Measurements from ENCODE around the gene PERM1. TPM values are rescaled to one million over a fixed set of nuclear protein-coding genes. Genes with fewer than 3 reads are reported as not detected.

The PERM1 gene
- total and polyA plus RNA-seq, 2 of the 8 experiments (the other 6 are each of a cell fraction or from before 2014, with no cell fraction given): not detected

DNA sequence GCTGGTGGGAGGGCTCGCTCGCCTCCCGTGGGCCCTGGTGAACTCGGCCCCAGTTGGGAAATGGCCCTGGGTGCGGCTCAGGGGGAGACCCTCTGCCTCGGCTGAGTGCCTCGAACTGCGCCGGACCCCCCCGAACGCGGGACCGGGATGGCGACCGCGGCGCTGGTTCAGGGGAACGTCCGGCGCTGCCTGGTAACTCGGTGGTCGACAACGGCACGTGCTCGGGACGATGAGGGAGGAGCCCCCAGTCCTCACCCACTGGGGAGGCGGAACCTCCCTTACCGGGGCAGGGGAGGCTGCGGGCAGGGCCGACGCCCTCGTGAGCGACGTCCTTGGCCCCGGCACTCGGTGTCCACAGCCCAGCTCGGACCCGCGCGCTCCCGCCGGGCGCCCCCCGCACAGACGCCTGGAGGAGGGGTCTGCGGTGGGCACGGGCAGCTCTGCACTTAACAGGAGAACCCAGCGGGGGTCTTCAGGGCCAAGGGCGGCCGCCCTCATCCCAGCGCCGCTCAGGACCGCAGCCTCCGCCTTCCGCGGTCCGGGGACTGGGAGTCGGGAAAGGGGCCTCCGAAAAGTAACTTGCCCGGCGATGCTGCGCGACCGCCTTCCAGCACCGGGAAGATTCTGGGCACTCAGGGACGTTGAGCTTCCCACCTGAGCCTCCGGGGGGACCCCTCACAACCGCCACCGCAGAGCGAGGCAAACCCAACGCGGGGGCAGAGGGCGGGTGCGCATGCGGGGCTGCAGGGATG, 16.3 kb upstream of the PERM1 start (continued):
- TF ChIP-seq RNF2 (IDR thresholded peaks at IDR 0.05; ENCODE audit: borderline replicate concordance, low read depth, low read length, missing control alignments, poor library complexity, severe bottlenecking) (no peak), JUN (IDR thresholded peaks at IDR 0.05; ENCODE audit: low read depth, low read length) (no peak), PHF8 (conservative IDR thresholded peaks at IDR 0.05; ENCODE audit: low read depth, low read length) (no peak), SRF (IDR thresholded peaks at IDR 0.05; ENCODE audit: low read depth, low read length) (no peak), SP1 (IDR thresholded peaks at IDR 0.05; ENCODE audit: low read depth, low read length) (no peak), CEBPB (IDR thresholded peaks at IDR 0.05; ENCODE audit: low read depth, low read length) (no peak), YY1 (IDR thresholded peaks at IDR 0.05; ENCODE audit: low read depth, low read length) (no peak), CTBP2 (IDR thresholded peaks at IDR 0.05; ENCODE audit: borderline replicate concordance, insufficient read depth, insufficient read length, low read length) (no peak), GABPA (IDR thresholded peaks at IDR 0.05; ENCODE audit: borderline replicate concordance, insufficient read depth, low read length) (no peak), SIX5 (IDR thresholded peaks at IDR 0.05; ENCODE audit: low read depth, low read length) (no peak)
- TF ChIP-seq, protein P1, sequence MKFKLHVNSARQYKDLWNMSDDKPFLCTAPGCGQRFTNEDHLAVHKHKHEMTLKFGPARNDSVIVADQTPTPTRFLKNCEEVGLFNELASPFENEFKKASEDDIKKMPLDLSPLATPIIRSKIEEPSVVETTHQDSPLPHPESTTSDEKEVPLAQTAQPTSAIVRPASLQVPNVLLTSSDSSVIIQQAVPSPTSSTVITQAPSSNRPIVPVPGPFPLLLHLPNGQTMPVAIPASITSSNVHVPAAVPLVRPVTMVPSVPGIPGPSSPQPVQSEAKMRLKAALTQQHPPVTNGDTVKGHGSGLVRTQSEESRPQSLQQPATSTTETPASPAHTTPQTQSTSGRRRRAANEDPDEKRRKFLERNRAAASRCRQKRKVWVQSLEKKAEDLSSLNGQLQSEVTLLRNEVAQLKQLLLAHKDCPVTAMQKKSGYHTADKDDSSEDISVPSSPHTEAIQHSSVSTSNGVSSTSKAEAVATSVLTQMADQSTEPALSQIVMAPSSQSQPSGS (IDR thresholded peaks at IDR 0.05; ENCODE audit: low read length): no peak
